ENCODE measurements around the gene MARK1. TPM values are rescaled to one million over a fixed set of nuclear protein-coding genes. Genes with fewer than 3 reads are reported as not detected.

The MARK1 gene
- total RNA-seq, 2 donors from 2014 or later = 7.2 to 20.9 TPM

- intact Hi-C loops (cut with DNase I) = no loop called here
- DNase-seq (ENCODE audit: low spot score) = no peak
- Histone ChIP-seq H3K36me3 (no peaks in the 10 kb centered on the region), H3K9me3 (no peaks in the 10 kb centered on the region), H3K4me1 (replicated peaks) (no peaks in the 10 kb centered on the region), H3K27ac (no peak overlapping the region), H3K27me3 (replicated peaks; ENCODE audit: insufficient read depth) (no peaks in the 10 kb centered on the region), H3K4me3 (no peak overlapping the region)
- no peak for TF ChIP-seq POLR2A (IDR thresholded peaks at IDR 0.05)
- TF ChIP-seq, protein P1, sequence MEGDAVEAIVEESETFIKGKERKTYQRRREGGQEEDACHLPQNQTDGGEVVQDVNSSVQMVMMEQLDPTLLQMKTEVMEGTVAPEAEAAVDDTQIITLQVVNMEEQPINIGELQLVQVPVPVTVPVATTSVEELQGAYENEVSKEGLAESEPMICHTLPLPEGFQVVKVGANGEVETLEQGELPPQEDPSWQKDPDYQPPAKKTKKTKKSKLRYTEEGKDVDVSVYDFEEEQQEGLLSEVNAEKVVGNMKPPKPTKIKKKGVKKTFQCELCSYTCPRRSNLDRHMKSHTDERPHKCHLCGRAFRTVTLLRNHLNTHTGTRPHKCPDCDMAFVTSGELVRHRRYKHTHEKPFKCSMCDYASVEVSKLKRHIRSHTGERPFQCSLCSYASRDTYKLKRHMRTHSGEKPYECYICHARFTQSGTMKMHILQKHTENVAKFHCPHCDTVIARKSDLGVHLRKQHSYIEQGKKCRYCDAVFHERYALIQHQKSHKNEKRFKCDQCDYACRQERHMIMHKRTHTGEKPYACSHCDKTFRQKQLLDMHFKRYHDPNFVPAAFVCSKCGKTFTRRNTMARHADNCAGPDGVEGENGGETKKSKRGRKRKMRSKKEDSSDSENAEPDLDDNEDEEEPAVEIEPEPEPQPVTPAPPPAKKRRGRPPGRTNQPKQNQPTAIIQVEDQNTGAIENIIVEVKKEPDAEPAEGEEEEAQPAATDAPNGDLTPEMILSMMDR (IDR thresholded peaks at IDR 0.05) = no peak
- no peak for TF ChIP-seq POLR2AphosphoS5 (IDR thresholded peaks at IDR 0.05)
- 94% methylated on average over 13 of the region's 13 CpGs for WGBS
These were observed 125.1 kb downstream of the MARK1 start for GRCh38 chr1:220652995-220653394.

DNA sequence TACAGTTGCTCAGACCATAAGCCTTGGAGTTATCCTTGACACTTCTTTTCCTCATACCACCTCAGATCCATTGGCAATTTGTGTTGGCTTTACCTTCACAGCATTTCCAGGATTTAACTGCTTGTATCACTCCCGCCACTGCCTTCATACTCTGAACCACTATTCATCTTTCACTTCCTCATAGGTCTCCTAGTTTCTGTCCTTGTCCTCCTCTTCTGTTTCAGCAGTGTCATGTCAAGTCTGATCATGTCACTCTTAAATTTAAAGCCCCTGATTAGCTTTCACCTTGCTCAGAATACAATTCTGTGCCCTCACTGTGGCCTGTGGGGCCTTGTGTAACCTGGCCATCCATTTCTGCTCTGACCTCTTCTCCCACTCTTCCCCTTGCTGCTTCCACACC, 127.6 kb downstream of the MARK1 start:
- 96% methylated on average over 1 of the region's 1 CpG for WGBS
- TF ChIP-seq POLR2A (IDR thresholded peaks at IDR 0.05) = no peak
- TF ChIP-seq, protein P1 (IDR thresholded peaks at IDR 0.05) = no peak
- no peak for TF ChIP-seq POLR2AphosphoS5 (IDR thresholded peaks at IDR 0.05)
- no peak overlapping the region for H3K27ac ChIP-seq
- no peaks in the 10 kb centered on the region for H3K36me3 ChIP-seq
- no peak for DNase-seq (ENCODE audit: low spot score)
- H3K4me1 ChIP-seq (replicated peaks) = no peaks in the 10 kb centered on the region
- H3K9me3 ChIP-seq = no peaks in the 10 kb centered on the region
- H3K27me3 ChIP-seq (replicated peaks; ENCODE audit: insufficient read depth) = no peaks in the 10 kb centered on the region
- intact Hi-C loops (cut with DNase I) = no loop called here
- H3K4me3 ChIP-seq = no peak overlapping the region

GRCh38 chr1:220655961-220656740, 128.2 kb downstream of the MARK1 start:
- no peak for DNase-seq (ENCODE audit: low spot score)
- no peaks in the 10 kb centered on the region for H3K4me1 ChIP-seq (replicated peaks)
- intact Hi-C loops (cut with DNase I) = no loop called here
- no peaks in the 10 kb centered on the region for H3K36me3 ChIP-seq
- TF ChIP-seq POLR2AphosphoS5 (IDR thresholded peaks at IDR 0.05) (no peak), POLR2A (IDR thresholded peaks at IDR 0.05) (no peak)
- TF ChIP-seq, protein P1 (IDR thresholded peaks at IDR 0.05) = no peak
- no peaks in the 10 kb centered on the region for H3K27me3 ChIP-seq (replicated peaks; ENCODE audit: insufficient read depth)
- no peak overlapping the region for H3K4me3 ChIP-seq
- no peaks in the 10 kb centered on the region for H3K9me3 ChIP-seq
- no peak overlapping the region for H3K27ac ChIP-seq

DNA sequence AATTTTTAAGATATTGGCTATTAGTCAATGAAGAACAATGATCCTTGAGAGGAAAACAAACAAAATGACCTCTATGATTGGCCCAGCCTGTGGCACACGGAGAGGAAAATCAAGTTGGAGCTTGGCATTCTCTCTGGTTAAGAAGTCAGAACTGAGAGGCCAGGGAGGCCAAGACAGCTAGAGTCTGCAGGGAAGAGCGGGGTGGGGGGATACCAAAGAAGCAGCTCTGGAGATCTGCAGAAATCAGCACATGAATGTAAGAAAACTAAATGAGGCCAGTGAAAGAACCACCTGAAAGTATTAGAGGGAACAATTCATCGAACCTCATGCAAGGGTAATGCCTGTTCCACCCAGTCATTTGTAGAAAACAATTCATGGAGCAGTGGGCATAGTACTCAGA, 138.4 kb downstream of the MARK1 start:
- DNase-seq (ENCODE audit: low spot score) = no peak
- TF ChIP-seq, protein P1 (IDR thresholded peaks at IDR 0.05) = no peak
- no peak for TF ChIP-seq POLR2A (IDR thresholded peaks at IDR 0.05)
- H3K36me3 ChIP-seq = no peaks in the 10 kb centered on the region
- no peak overlapping the region for H3K4me3 ChIP-seq
- no peaks in the 10 kb centered on the region for H3K4me1 ChIP-seq (replicated peaks)
- WGBS = 83% methylated on average over 3 of the region's 3 CpGs
- H3K27ac ChIP-seq = no peak overlapping the region
- no peaks in the 10 kb centered on the region for H3K27me3 ChIP-seq (replicated peaks; ENCODE audit: insufficient read depth)
- H3K9me3 ChIP-seq = no peaks in the 10 kb centered on the region
- intact Hi-C loops (cut with DNase I) = no loop called here

- no peaks in the 10 kb centered on the region for H3K36me3 ChIP-seq
- no peak overlapping the region for H3K4me3 ChIP-seq
- no peak overlapping the region for H3K27ac ChIP-seq
- H3K9me3 ChIP-seq = no peaks in the 10 kb centered on the region
- no peaks in the 10 kb centered on the region for H3K27me3 ChIP-seq (replicated peaks; ENCODE audit: insufficient read depth)
- intact Hi-C loops (cut with DNase I) = no loop called here
- TF ChIP-seq POLR2AphosphoS5 (IDR thresholded peaks at IDR 0.05) (no peak), POLR2A (IDR thresholded peaks at IDR 0.05) (no peak)
- TF ChIP-seq, protein P1 (IDR thresholded peaks at IDR 0.05) = no peak
- no peaks in the 10 kb centered on the region for H3K4me1 ChIP-seq (replicated peaks)
- no peak for DNase-seq (ENCODE audit: low spot score)
- WGBS = 85% methylated on average over 1 of the region's 1 CpG
These were observed 141.1 kb downstream of the MARK1 start for GRCh38 chr1:220669005-220669404.

Data from prostate gland (tissue), 2 donors.